Heart right ventricle (tissue), 16 donors: ENCODE results near the gene ZC3H4. TPM values are rescaled to one million over a fixed set of nuclear protein-coding genes. Genes with fewer than 3 reads are reported as not detected.

ENCODE experiments used
- ATAC-seq, 8 donors: fragments of 200-7000 bp; cut with Tn5 transposase; one replicate each; pipeline ENCODE4 v1.9.1; 2020; ENCODE audit warnings: mild to moderate bottlenecking in 8 of 8, moderate library complexity in 8 of 8, moderate number of reproducible peaks in 1 of 8
- DNase-seq, 2 donors: peaks; one replicate each; pipeline ENCODE4 v3.0.0-alpha.2; 2020
- H3K27ac ChIP-seq, 10 donors: fragments of 200-600 bp; sonication (generic) in 2 of 10; one replicate each; pipeline versions ENCODE4 v1.5.0 to v1.8.0; 2020 to 2022; ENCODE audit warnings: mild to moderate bottlenecking in 3 of 10
- H3K27me3 ChIP-seq, 7 donors: fragments of 200-600 bp; one replicate each; pipeline ENCODE4 v1.8.0; 2021 to 2022; ENCODE audit warnings: mild to moderate bottlenecking in 2 of 7
- H3K36me3 ChIP-seq, 9 donors: fragments of 200-600 bp; sonication (generic) in 1 of 9; one replicate each; pipeline versions ENCODE4 v1.5.0 to v1.8.0; 2020 to 2022; ENCODE audit warnings: mild to moderate bottlenecking in 2 of 9
- H3K4me1 ChIP-seq, 9 donors: fragments of 200-600 bp; sonication (generic) in 1 of 9; one replicate each; pipeline versions ENCODE4 v1.5.0 to v1.8.0; 2020 to 2022; ENCODE audit warnings: mild to moderate bottlenecking in 4 of 9
- H3K4me3 ChIP-seq, 10 donors: fragments of 200-600 bp; sonication (generic) in 2 of 10; one replicate each; pipeline versions ENCODE4 v1.5.0 to v1.8.0; 2020 to 2022; ENCODE audit warnings: mild to moderate bottlenecking in 7 of 10, moderate library complexity in 2 of 10
- H3K9me3 ChIP-seq, 11 donors: fragments of 200-600 bp in 10 of 11; sonication (generic) in 2 of 11; one replicate each; pipeline versions ENCODE4 v1.5.0 to v1.8.0; 2013 to 2022; ENCODE audit warnings: mild to moderate bottlenecking in 2 of 11, control low read depth in 1 of 11, moderate library complexity in 1 of 11
- WGBS, 2 donors: extraction: QIAGEN DNeasy Blood & Tissue Kit; methylation state at CpG; one replicate each; pipeline ENCODE4 v1.1.7; 2013; ENCODE audit warnings: inconsistent platforms in 1 of 2; 5-methylcytosine and 5-hydroxymethylcytosine counted together
- intact Hi-C, 10 donors: fragments of 100-400 bp; cut with DNase I; formaldehyde crosslinking; loops; one replicate each; pipeline versions ENCODE4 v1.11.1 to v1.14.2; 2022
- polyA plus RNA-seq, 2 donors: library from polyadenylated mRNA; stranded (reverse); fragments of 200-250 nt; gene quantifications; one replicate each; pipeline ENCODE4 v1.2.3, GENCODE V29; 2013
- total RNA-seq, 10 donors: library from RNA; stranded (reverse); fragmentation: NEBNext Ultra II Directional in 3 of 10; extraction: Animal tissue kit (Norgen Biotek cat#: 25700) in 3 of 10; gene quantifications; one replicate each; pipeline versions ENCODE4 v1.2.1 to v1.2.4, GENCODE V29; 2021 to 2023
- TF ChIP-seq, protein P1 (sequence below), 9 donors: fragments of 200-600 bp; sonication (generic) in 2 of 9; IDR thresholded peaks; one replicate each; pipeline versions ENCODE4 v1.5.0 to v1.8.0; 2021 to 2022; ENCODE audit warnings: antibody characterized with exemption in 9 of 9, mild to moderate bottlenecking in 5 of 9, moderate library complexity in 1 of 9
- donor health status: Arrhythmogenic right ventricular cardiomyopathy.
- donor health status: ischemic (EF 13 %, LVEDD 7.1; RV severe dilation, severe dysfunction).
- donor health status: healthy with polysubstance abuse.
- donor health status: DM: no; HTN: yes; CAD: no.
- donor health status: DM: no; HTN: no; CAD: no.
- donor health status: ischemic (EF 25% LVEDD 6.9; RV normal size, moderate dysfunction).
- donor health status: ischemic (EF 25% LVEDD 5.7; RV mildly dilated, moderate dysfunction).
- donor health status: healthy.
- donor health status: DM: yes; HTN: yes; CAD: no.
- donor health status: Ischemic cardiomyopathy.
- donor health status: ischemic (EF 35%, LVEDD 5.7; RV mildly dilated, moderate dysfunction).
- donor health status: nonischemic (EF 11% LVEDD 7.7; RV severe dilation, severe dysfunction).
- donor health status: DM: yes; HTN: yes; CAD: no.
- donor health status: PGD.
- donor health status: ischemic (EF 29% LVEDD 5.4; RV normal size, mild dysfunction).
- donor health status: nonischemic (EF 23%, LVEDD 6.1; RV moderate dilation, normal function).

ZC3H4 gene
- total and polyA plus RNA-seq, 12 donors: 4.5 to 32.8 (median 25.1) TPM

DNA sequence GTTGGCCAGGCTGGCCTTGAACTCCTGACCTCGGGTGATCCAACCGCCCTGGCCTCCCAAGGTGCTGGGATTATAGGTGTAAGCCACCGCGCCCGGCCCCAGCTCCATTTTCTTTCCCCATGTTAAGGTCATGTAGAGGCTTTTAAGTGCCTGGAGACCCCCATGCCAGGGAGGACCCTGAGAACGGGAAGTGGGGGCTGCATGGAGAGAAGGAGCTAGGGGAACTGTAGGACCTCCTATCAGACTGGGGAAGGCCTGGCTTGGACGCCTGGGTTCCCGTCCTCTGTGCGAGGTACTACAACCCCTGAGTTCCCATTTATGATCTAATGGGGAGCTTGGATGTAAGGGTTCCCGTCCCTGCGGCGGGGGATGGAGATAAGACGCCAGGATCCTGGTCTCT is 94.7 kb downstream of the ZC3H4 start:
- ATAC-seq: no peak
- Histone ChIP-seq H3K4me3 (no peak overlapping the region), H3K4me1 (peaks cover 10 to 35% (median 18%) of the 10 kb centered on the region in 9 donors), H3K36me3 (no peaks in the 10 kb centered on the region), H3K9me3 (no peaks in the 10 kb centered on the region), H3K27me3 (peaks cover 15 to 60% (median 40%) of the 10 kb centered on the region in 7 donors), H3K27ac (no peak overlapping the region)
- intact Hi-C loops: loop anchor here in 1 of 10 donors (10.0 kb wide), 1 partner anchor 216 kb away; the partner anchor contains the start of gene BBC3
- DNase-seq: no peak
- TF ChIP-seq, protein P1, sequence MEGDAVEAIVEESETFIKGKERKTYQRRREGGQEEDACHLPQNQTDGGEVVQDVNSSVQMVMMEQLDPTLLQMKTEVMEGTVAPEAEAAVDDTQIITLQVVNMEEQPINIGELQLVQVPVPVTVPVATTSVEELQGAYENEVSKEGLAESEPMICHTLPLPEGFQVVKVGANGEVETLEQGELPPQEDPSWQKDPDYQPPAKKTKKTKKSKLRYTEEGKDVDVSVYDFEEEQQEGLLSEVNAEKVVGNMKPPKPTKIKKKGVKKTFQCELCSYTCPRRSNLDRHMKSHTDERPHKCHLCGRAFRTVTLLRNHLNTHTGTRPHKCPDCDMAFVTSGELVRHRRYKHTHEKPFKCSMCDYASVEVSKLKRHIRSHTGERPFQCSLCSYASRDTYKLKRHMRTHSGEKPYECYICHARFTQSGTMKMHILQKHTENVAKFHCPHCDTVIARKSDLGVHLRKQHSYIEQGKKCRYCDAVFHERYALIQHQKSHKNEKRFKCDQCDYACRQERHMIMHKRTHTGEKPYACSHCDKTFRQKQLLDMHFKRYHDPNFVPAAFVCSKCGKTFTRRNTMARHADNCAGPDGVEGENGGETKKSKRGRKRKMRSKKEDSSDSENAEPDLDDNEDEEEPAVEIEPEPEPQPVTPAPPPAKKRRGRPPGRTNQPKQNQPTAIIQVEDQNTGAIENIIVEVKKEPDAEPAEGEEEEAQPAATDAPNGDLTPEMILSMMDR (IDR thresholded peaks at IDR 0.05): no peak
- 51 to 52% methylated on average over 13 of the region's 13 CpGs for WGBS, 2 donors

Other genes starting within 250 kb of the ZC3H4 start
- gene NPAS1, start 93.9 kb downstream of the ZC3H4 start, total RNA-seq: 1 to 10 TPM in 1 of 10 donors, under 1 TPM in 7, not detected in 2; 0.17 to 1.3 (median 0.37) TPM
- gene NPAS1, start 93.9 kb downstream of the ZC3H4 start, polyA plus RNA-seq: 1 to 10 TPM in 1 of 2 donors, under 1 TPM in 1; 0.64 to 1.1 TPM
- 10 to 100 TPM; 17.9 to 34.1 (median 23.7) TPM for gene TMEM160, start 65.2 kb downstream of the ZC3H4 start, total RNA-seq
- 10 to 100 TPM; 15.4 to 83.8 TPM for gene TMEM160, start 65.2 kb downstream of the ZC3H4 start, polyA plus RNA-seq
- gene SAE1, start 17.1 kb upstream of the ZC3H4 start, total RNA-seq: 10 to 100 TPM; 32.5 to 53.3 (median 45.5) TPM
- gene SAE1, start 17.1 kb upstream of the ZC3H4 start, polyA plus RNA-seq: 10 to 100 TPM; 11.9 to 60.2 TPM
- gene BBC3, start 117.4 kb upstream of the ZC3H4 start, total RNA-seq: 1 to 10 TPM; 2.4 to 5.5 (median 3.5) TPM
- gene BBC3, start 117.4 kb upstream of the ZC3H4 start, polyA plus RNA-seq: 1 to 10 TPM; 4.1 to 6.0 TPM
- 10 to 100 TPM; 14.2 to 28.7 (median 17.4) TPM for gene CCDC9, start 142.7 kb upstream of the ZC3H4 start, total RNA-seq
- gene CCDC9, start 142.7 kb upstream of the ZC3H4 start, polyA plus RNA-seq: 10 to 100 TPM; 15.8 to 31.1 TPM
- 10 to 100 TPM in 8 of 10 donors, 1 to 10 TPM in 2; 9.2 to 14.2 (median 11.6) TPM for gene INAFM1, start 161.1 kb upstream of the ZC3H4 start, total RNA-seq
- gene INAFM1, start 161.1 kb upstream of the ZC3H4 start, polyA plus RNA-seq: 10 to 100 TPM; 13.7 to 16.4 TPM
- gene C5AR1, start 196.1 kb upstream of the ZC3H4 start, total RNA-seq: 10 to 100 TPM in 3 of 10 donors, 1 to 10 TPM in 7; 4.5 to 18.6 (median 6.9) TPM
- gene C5AR1, start 196.1 kb upstream of the ZC3H4 start, polyA plus RNA-seq: 1 to 10 TPM; 1.7 to 5.4 TPM
- gene C5AR2, start 218.4 kb upstream of the ZC3H4 start, total RNA-seq: 1 to 10 TPM in 3 of 10 donors, under 1 TPM in 7; 0.28 to 2.3 (median 0.59) TPM
- gene C5AR2, start 218.4 kb upstream of the ZC3H4 start, polyA plus RNA-seq: under 1 TPM; 0.22 to 0.51 TPM
- gene DHX34, start 235.5 kb upstream of the ZC3H4 start, total RNA-seq: 1 to 10 TPM; 4.4 to 8.8 (median 5.5) TPM
- 10 to 100 TPM in 1 of 2 donors, 1 to 10 TPM in 1; 9.7 to 11.7 TPM for gene DHX34, start 235.5 kb upstream of the ZC3H4 start, polyA plus RNA-seq